Activated CD4-positive, CD25-positive, alpha-beta regulatory T cell treated with anti-CD3 and anti-CD28 coated beads, Interleukin-2, amount 50 U/mL, for 16 hours (primary cell): Measurements from ENCODE around the gene FHL2.
"Not testable (repeated sequence)": the region's sequence is repeated elsewhere in the genome, so short reads cannot be mapped to it uniquely, and the experiment has no call there.

Source experiments
- DNase-seq: peaks from one replicate; pipeline ENCODE4 v3.0.0-alpha.2; 2020; ENCODE audit warnings: low read depth, low spot score

The FHL2 gene

GRCh38 chr2:105344704-105345345 is 54.0 kb downstream of the FHL2 start:
- DNase-seq, result no peak

DNA sequence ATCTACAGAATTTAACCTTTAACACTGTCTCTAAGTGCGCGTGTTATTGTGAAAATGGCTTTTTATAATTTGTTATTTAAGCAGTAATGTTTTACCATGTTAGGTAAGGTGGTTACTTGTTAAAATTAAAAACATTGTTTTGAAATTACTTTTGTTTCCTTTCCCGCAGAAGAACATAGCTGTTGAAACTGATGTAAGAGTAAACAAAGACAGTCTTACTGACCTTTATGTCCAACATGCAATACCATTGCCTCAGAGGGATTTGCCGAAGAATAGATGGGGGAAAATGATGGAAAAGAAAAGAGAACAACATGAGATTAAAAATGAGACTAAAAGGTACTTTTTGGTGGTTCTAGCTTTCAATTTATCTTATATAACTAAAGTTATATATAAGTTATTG is 59.4 kb downstream of the FHL2 start:
- DNase-seq, result no peak

DNA sequence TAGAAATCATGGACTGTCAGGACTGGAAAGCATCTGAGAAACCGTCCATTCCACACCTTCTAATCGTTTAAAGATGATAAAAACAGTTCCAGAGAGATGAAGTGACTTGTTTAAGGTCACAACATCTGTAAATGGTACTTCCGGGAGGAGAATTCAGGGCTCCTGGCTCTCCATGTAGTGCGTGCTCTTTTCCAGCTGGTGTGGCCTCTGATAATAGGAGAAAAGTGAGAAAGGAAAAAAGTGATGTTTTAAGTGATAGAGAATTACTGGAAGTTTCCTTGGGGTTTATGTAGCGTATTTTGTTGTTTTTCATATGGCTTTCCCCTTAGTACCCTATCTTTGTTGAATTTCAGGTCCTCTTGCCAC is 60.8 kb downstream of the FHL2 start:
- DNase-seq, result no peak

DNA sequence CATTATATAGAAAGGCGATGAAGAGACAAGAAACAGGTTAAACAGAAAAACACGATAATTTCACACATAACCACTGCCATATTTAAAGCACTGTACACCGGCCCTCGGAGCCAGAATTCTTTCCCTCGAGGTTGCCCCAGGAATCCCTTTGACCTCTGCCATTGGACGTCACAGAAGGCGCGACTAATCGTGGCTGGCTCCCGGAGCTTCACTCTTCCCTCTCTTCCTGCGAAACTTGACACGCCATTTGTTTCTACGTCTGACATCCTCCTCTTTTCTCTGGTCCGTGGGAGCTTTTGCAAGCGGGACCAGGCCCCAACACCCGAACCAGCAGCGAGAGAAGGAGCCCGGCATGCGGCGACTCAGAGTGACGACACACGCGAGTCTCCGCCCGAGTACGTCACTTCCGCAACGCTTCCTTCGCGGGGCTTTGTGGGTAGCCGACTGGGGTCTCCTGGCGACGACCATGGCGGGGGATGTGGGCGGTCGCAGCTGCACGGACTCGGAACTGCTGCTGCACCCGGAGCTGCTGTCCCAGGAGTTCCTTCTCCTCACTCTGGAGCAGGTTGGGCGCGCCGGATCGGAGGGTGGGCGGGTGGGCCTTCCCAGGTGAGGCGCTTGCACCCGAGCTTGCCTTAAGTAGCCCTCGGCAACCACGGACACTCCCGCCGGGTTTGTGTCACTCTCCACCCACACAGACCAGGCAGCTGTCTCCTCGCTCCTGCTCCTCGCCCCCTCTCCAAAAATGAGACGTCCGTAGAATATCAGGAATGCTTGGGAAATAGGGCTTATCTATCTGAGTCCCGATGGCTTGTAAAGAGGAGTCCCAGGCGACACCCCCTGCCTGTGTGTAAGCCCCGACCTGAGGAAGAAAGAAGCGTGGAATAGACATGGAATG is 61.5 kb downstream of the FHL2 start, which contains the start of gene C2orf49:
C2orf49 (plus strand) TSS at position 419 of the 898 bp plus-strand sequence; CDS start at position 467, 48 bp downstream.
- DNase-seq, result peak; percentile 84

DNA sequence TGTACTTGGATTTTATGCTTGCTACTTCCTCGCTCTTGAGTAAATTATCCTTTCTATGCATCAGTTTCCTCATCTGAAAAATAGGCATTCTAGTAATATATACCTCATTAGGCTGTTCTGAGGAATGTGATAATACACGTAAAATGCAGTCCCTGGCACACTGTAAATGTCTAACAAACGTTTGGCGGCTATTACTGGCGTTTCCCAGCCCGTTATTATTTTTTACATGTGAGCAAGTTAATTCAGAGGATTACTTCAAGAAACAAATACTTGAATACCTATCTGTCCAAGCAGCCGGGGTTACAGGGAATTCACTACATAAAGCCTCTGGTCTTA is 62.1 kb downstream of the FHL2 start:
- DNase-seq, result no peak

DNA sequence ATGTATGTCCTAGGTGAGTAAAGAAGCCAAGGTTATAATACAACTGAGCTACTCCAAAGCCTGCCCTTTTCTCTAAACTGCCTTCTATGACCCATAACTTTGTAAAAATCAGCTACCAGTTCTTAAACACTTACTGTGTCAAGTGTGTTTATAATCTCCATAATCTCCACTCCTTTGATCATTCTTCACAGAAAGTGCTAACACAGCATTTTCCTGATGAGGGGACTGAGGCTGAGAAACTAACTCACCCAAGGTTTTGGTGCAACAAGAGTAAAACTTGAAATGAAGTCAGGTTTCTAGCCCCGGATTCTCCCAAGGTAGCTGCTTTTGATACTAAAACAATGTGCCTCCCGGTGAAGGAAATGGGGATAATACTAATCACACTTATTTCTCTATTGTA is 63.4 kb downstream of the FHL2 start:
- no peak for DNase-seq

- DNase-seq, result no peak
Observed at GRCh38 chr2:105334211-105334610, 64.6 kb downstream of the FHL2 start.

DNA sequence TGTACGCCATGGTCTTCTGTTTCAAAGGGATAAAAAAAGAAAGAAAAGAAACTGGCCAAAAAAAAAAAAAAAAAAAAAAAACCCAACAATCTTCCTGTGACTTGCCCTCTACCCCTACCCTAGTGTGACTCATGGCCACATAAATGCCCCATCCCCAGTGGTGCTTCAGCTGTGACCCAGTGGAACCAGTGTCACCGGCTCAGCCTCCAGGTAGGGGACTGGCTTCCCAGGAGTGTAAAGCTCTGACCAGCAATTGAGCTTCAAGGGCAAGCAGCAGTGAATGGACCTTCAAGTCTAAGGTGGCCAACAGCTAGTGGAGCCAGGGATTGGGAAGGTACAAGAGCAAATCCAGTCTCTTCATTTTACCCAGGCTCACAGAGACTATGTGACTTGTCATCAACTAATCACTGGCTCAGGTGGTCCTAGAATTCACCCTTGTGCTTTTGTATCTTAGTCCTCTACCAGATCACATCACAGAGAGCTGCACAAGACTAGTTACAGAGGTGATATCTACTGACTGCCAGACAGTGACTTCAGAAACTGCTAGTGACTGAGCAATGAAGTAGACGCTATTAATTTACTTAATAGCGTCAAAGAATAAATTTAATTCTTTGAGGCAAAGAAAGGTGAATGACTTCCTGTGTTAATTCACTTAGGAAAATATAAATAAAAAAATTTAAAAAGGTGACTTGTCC is 68.0 kb downstream of the FHL2 start:
- DNase-seq, result no peak

- DNase-seq, result no peak
Observed at GRCh38 chr2:105329561-105330495, 69.0 kb downstream of the FHL2 start, which contains the start of gene TGFBRAP1. TGFBRAP1 (minus strand) TSS chr2:105329735; CDS start chr2:105308301, 21,434 bp downstream.

DNA sequence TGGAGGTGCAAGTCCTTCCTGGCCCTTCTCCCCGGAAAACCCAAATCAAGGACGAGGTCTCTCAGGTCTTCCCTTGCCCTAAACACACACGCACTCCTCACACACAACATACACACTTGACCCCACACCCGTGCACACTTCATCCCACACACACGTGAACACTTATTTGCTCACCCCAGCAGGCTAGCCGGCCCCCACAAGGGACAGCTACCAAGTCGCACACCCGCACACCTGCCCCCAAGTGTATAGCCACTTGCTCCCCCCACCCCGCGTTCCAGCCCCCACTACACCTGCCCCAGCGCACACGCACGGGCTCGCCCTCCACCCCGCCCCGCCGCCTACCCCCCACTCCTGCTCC is 69.7 kb downstream of the FHL2 start:
- DNase-seq, result no peak

DNA sequence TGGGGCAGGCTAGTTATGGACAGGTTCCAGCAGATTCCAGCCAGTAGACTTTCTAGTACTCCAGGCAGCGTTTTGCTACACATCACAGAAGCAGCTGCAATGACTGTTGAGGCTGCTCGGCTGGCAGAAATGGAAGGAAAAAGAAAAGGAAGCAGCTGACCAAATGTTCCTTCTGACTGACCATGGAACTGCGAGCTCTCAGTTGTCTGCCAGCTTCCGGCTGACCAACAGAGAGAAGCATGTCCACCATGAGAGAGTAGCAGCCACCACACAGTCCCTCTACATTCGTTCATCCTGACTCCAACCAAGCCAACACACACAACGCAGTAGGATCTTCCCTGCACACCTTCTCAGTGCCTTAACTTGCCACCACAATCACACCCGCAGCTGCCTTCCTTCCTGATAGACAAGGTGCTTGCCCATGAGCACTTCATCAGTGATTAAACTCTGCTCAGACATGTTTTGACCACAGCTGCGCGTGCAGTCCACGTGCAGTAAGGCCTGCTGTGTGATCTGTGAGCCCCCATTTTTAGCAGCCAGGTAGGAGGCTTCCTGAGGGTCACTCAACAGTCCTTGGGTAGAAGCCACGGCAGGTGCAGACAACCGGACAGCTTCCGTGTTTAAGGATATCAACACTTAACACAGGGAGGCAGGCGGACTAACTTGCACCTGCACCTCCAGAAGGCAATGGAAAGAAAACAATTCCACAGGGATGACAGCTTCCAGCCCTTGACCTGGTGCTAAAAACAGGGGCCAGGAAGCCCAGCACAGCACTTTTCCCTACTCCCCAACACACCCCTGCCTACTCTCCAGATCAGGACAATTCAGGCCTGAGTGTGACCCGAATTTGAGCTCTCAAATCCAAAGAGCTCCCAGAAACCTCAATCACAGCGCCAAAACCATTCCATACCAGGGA is 70.3 kb downstream of the FHL2 start:
- DNase-seq, result no peak

DNA sequence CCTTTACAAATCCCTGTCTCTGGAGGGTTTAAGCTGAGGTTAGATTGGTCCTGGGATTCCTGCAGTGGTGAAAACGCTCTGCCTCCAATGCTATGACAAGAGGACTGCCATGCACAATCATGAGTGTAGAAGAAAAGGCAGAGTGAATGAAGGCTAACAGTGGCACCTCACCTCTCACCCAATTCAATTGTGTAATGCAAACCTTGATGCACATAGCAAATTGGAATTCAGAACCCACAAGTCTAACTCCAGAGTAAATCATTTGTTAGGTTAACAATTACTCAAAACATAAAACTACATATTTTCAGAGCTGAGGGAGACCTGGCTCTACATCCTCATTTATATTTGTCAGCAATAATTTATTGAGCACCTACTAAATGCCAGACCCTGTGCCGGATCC is 71.2 kb downstream of the FHL2 start:
- no peak for DNase-seq

DNA sequence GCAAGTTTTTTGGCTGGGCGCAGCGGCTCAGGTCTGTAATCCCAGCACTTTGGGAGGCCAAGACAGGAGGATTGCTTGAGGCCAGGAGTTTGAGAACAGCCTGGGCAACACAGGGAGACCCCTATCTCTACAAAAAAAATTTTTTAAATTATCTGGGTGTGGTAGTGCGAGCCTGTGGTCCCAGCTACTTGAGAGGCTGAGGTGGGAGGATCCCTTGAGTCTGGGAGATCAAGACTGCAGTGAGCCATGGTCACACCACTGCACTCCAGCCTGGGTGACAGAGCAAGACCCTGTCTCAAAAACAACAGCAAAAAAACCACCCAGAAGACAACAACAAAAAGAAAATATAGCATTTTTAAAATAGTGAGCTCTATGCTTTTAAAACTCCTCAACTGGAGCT is 71.6 kb downstream of the FHL2 start:
- DNase-seq, result not testable (repeated sequence)

DNA sequence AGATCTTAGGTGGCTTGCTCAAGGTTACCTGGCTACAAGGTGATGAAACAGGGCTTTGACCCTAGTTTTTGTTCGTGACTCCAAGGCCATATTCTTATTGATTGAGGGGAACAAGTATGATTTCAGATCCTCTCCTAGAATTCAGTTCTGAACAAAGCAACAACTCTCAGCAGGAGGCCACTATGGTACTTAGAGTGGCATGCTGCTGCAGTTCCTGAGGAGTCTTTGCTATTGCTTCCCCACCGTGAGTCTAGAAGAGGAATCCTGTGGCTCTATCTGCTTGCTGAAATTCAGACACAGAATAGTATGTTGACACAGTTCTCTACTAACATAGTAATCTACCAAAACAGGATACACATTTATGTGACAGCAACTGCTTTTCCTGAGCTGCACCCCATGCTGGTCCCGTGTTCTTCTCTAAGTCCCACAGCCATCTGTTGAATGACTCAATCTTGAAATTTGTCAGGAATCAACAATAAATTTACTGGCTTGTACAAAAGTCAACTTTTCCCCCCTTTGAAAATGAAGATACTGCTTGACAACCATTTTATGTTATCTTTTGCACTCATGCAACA is 73.4 kb downstream of the FHL2 start:
- DNase-seq, result no peak

DNA sequence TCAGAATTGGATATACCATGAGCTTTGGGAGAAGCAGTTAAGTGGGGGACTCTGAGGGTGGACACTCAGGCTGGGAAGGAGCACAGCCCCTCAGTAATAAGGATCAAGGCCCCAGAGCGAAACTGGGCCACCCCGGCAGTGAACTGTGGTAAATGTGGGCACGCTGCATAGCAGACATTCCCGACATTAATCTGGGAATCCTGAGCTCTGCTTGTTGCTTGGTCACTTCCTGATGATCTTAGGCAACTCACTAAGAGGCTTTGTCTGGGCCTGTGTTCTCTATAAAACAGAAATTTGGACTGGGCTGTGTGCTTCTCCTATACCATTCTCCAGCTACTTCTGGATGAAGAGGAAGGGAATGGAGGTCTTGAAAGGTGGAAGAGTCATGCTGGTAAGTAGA is 74.1 kb downstream of the FHL2 start:
- DNase-seq, result no peak

DNA sequence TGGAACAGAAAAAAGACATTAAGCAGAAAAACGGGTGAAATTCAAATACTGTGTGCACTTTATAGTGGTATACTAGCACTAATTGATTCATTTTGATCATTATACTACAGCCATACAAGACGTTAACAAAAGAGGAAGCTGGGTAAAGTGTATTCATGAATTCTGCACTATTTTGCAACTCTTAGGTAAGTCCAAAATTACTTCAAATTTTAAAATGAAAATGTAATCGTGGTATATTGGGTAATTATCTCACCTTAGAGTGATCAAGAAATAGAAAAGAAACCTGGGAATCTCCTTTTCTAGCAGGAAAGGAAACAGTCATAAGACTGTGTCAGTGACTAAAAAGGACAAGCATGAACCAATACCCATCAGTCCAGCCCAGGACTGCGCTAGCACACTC is 74.8 kb downstream of the FHL2 start:
- DNase-seq, result no peak

DNA sequence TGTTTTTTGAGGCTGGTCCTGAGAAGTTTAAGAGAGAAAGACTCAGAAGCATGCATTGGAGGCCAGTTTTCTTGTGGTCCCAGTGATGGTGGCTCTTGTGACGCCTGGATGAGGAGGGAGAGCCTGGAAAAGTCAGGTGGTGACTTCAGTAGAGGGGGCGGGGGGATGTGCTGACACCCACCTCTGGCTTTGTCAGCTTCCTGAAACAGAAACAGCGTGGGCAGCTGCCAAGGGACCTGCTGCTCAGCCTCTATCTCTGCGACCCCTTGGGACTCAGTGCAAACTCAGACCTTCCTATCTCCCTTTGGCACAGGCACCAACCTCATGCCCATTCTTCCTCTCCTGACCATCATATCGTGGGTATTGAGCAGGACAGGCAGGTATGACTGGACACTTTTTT is 75.7 kb downstream of the FHL2 start:
- no peak for DNase-seq

DNA sequence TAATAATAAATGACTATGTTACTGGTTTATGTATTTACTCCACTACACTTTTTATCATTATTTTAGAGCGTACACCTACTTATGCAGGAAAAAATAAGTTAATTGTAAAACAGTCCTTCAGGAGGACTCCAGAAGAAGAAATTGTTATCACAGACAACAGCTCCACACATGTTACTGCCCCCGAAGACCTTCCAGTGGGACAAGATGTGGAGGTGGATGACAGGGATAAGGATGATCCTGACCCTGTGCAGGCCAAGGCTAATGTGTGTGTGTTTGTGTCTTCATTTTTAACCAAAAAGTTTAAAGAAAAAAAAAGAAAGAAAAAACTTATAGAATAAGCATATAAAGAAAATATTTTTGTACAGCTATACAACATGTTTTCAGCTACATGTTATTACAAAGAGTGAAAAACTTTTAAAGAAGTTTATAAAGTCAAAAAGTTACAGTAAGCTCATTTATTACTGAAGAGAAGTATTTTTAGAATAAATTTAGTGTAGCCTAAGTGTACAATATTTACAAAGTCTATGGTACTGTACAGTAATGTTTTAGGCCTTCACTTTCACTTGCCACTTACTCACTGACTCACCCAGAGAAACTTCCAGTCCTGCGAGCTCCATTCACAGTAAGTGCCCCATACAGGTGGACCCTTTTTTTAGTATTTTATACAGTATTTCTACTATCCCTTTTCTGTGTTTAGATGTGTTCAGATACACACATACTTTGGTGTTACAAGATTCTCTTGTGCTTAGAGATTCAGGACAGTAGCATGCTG is 76.8 kb downstream of the FHL2 start:
- DNase-seq, result no peak

- no peak for DNase-seq
Observed at GRCh38 chr2:105320651-105321215, 78.1 kb downstream of the FHL2 start.
